IMR-90 (cell line): ENCODE results near the gene PAF1. TPM values are rescaled to one million over a fixed set of nuclear protein-coding genes. Genes with fewer than 3 reads are reported as not detected.

Experiments used
- ATAC-seq: fragments of 200-7000 bp; cut with Tn5 transposase; 2 replicates; pipeline ENCODE4 v1.9.1; 2020; ENCODE audit warnings: low read depth, mild to moderate bottlenecking, moderate library complexity
- BruUV-seq: library from RNA; stranded (reverse); fragments of 400-500 nt; replicated peaks from 2 replicates; lab custom pipeline; 2021; lab: Mats Ljungman, UMichigan
- CTCF ChIA-PET: fragments of 300-600 bp; formaldehyde crosslinking; extraction: SDS; loops from one replicate; lab custom pipeline; 2021; ENCODE audit warnings: antibody characterized with exemption; lab: Yijun Ruan, JAX
- POLR2A ChIA-PET: fragments of 300-600 bp; sonication (Branson Sonifier 250); formaldehyde crosslinking; loops from one replicate; lab custom pipeline; 2022; ENCODE audit warnings: antibody characterized with exemption; ENCODE audit not compliant: unreplicated experiment; lab: Charles Lee
- DNase-seq: peaks from one replicate; pipeline ENCODE4 v3.0.0; 2013
- H2AFZ ChIP-seq: replicated peaks from 2 replicates; pipeline ENCODE3; 2013; ENCODE audit warnings: low read length, mild to moderate bottlenecking; ENCODE audit not compliant: poor library complexity
- H2AK5ac ChIP-seq: 2 replicates; pipeline ENCODE4 v1.6.1; 2013; ENCODE audit warnings: low read depth, low read length, inconsistent platforms
- H2AK9ac ChIP-seq: replicated peaks from 2 replicates; pipeline ENCODE3; 2013; ENCODE audit warnings: mild to moderate bottlenecking, low read depth, low read length, moderate library complexity; ENCODE audit not compliant: poor library complexity
- H2BK120ac ChIP-seq: 2 replicates; pipeline ENCODE4 v1.6.1; 2013; ENCODE audit warnings: low read depth, low read length, inconsistent platforms
- H2BK15ac ChIP-seq: 3 replicates; pipeline ENCODE4 v1.6.1; 2013; ENCODE audit warnings: low read depth, low read length, inconsistent platforms
- H2BK20ac ChIP-seq: 2 replicates; pipeline ENCODE4 v1.6.1; 2013; ENCODE audit warnings: low read depth, mild to moderate bottlenecking, inconsistent platforms, low read length, moderate library complexity
- H2BK5ac ChIP-seq: 2 replicates; pipeline ENCODE4 v1.6.1; 2013; ENCODE audit warnings: mild to moderate bottlenecking, low read depth, low read length, inconsistent platforms; ENCODE audit not compliant: poor library complexity, severe bottlenecking
- H3K14ac ChIP-seq: replicated peaks from 2 replicates; pipeline ENCODE4 v1.6.1; 2013; ENCODE audit warnings: low read depth, low read length, inconsistent platforms
- H3K18ac ChIP-seq: 2 replicates; pipeline ENCODE4 v1.6.1; 2013; ENCODE audit warnings: low read depth, low read length, control low read depth
- H3K23ac ChIP-seq: 2 replicates; pipeline ENCODE4 v1.6.1; 2013; ENCODE audit warnings: low read depth, low read length, inconsistent platforms
- H3K27ac ChIP-seq: 2 replicates; pipeline ENCODE4 v1.5.1; 2013; ENCODE audit warnings: mild to moderate bottlenecking, control low read depth, low read length; ENCODE audit not compliant: insufficient read depth
- H3K27me3 ChIP-seq: 2 replicates; pipeline ENCODE4 v1.6.1; 2013; ENCODE audit warnings: low read length; ENCODE audit not compliant: control insufficient read depth, insufficient read depth
- H3K36me3 ChIP-seq: 2 replicates; pipeline ENCODE4 v1.6.1; 2013; ENCODE audit warnings: low read length, mixed read lengths; ENCODE audit not compliant: control insufficient read depth, insufficient read depth
- H3K4ac ChIP-seq: 2 replicates; pipeline ENCODE4 v1.6.1; 2013; ENCODE audit warnings: low read depth, low read length, inconsistent platforms
- H3K4me1 ChIP-seq: 2 replicates; pipeline ENCODE4 v1.6.1; 2013; ENCODE audit warnings: low read length, mixed read lengths; ENCODE audit not compliant: control insufficient read depth, insufficient read depth
- H3K4me2 ChIP-seq: 2 replicates; pipeline ENCODE4 v1.6.1; 2013; ENCODE audit warnings: low read depth, mild to moderate bottlenecking, control low read depth, low read length, moderate library complexity
- H3K4me3 ChIP-seq: 2 replicates; pipeline ENCODE4 v1.5.1; 2013; ENCODE audit warnings: low read depth, mild to moderate bottlenecking, control low read depth, low read length, moderate library complexity; ENCODE audit not compliant: insufficient read depth
- H3K56ac ChIP-seq: 2 replicates; pipeline ENCODE4 v1.6.1; 2013; ENCODE audit warnings: low read length, inconsistent platforms; ENCODE audit not compliant: insufficient read depth; ENCODE audit errors: extremely low read depth
- H3K79me1 ChIP-seq, 2 experiments: 2 replicates each; pipeline ENCODE4 v1.6.1; 2013; ENCODE audit warnings: low read length in 2 of 2, inconsistent platforms in 1 of 2, low read depth in 1 of 2
- H3K9ac ChIP-seq: 2 replicates; pipeline ENCODE4 v1.6.1; 2013; ENCODE audit warnings: low read depth, low read length, control low read depth
- H3K9me1 ChIP-seq: 2 replicates; pipeline ENCODE4 v1.6.1; 2013; ENCODE audit warnings: low read length, inconsistent platforms; ENCODE audit not compliant: insufficient read depth
- H3K9me3 ChIP-seq: 2 replicates; pipeline ENCODE4 v1.6.1; 2013; ENCODE audit warnings: low read length; ENCODE audit not compliant: control insufficient read depth, insufficient read depth
- H4K20me1 ChIP-seq: 2 replicates; pipeline ENCODE4 v1.6.1; 2013; ENCODE audit warnings: low read length, inconsistent platforms; ENCODE audit not compliant: insufficient read depth
- H4K5ac ChIP-seq: 2 replicates; pipeline ENCODE4 v1.6.1; 2013; ENCODE audit warnings: mild to moderate bottlenecking, low read depth, low read length, control low read depth
- H4K8ac ChIP-seq, 2 experiments: 2 replicates each; pipeline ENCODE4 v1.6.1; 2013; ENCODE audit warnings: low read depth in 2 of 2, low read length in 2 of 2, control low read depth in 1 of 2, inconsistent platforms in 1 of 2
- H4K91ac ChIP-seq: 2 replicates; pipeline ENCODE4 v1.6.1; 2013; ENCODE audit warnings: low read depth, low read length, inconsistent platforms; ENCODE audit not compliant: insufficient read depth
- MAFK ChIP-seq: IDR thresholded peaks from 2 replicates; pipeline ENCODE4 v1.6.1; 2012; ENCODE audit warnings: low read depth, low read length, improper control_type of control experiment
- MAZ ChIP-seq: IDR thresholded peaks from 2 replicates; pipeline ENCODE4 v1.6.1; 2012; ENCODE audit warnings: low read depth, mild to moderate bottlenecking, low read length, improper control_type of control experiment, moderate library complexity, borderline replicate concordance
- MXI1 ChIP-seq: IDR thresholded peaks from 2 replicates; pipeline ENCODE4 v1.6.1; 2012; ENCODE audit warnings: low read depth, mild to moderate bottlenecking, low read length, moderate library complexity, borderline replicate concordance
- NFE2L2 ChIP-seq: fragments of 150-350 bp; IDR thresholded peaks from 2 replicates; pipeline ENCODE4 v1.6.1; 2016; ENCODE audit warnings: low read depth, mild to moderate bottlenecking, low read length
- POLR2A ChIP-seq: IDR thresholded peaks from 2 replicates; pipeline ENCODE4 v1.6.1; 2012; ENCODE audit warnings: mild to moderate bottlenecking, low read depth, low read length
- RAD21 ChIP-seq: IDR thresholded peaks from 2 replicates; pipeline ENCODE4 v1.6.1; 2012; ENCODE audit warnings: low read length, improper control_type of control experiment
- WGBS, 2 experiments: methylation state at CpG; one replicate each; pipeline versions ENCODE4 v1.1.5 to v1.1.7; 2013; ENCODE audit warnings: missing lambda C conversion rate in 2 of 2; ENCODE audit not compliant: insufficient read length in 1 of 2; ENCODE audit errors: extremely low coverage in 2 of 2; 5-methylcytosine and 5-hydroxymethylcytosine counted together
- dilution Hi-C: fragments of 300-500 bp; cut with HindIII; formaldehyde crosslinking; loops from one replicate; pipeline ENCODE4 v1.14.3; 2018; ENCODE audit warnings: low sequenced_read_pairs; ENCODE audit not compliant: unreplicated experiment
- in situ Hi-C: fragments of 300-500 bp; cut with MboI; formaldehyde crosslinking; loops from 3 replicates; pipeline ENCODE4 v1.14.3; 2019; ENCODE audit warnings: low sequenced_read_pairs, inconsistent platforms, mixed read lengths
- intact Hi-C: fragments of 100-400 bp; cut with micrococcal nuclease; formaldehyde crosslinking; loops from 2 replicates; pipeline ENCODE4 v1.10.0; 2022
- polyA plus RNA-seq, 3 experiments: library from polyadenylated mRNA; depleted of rRNA; stranded (reverse); fragments of >200 nt; gene quantifications; 2 replicates each; pipeline ENCODE4 v1.2.3, GENCODE V29; 2012; ENCODE audit warnings: low replicate concordance in 1 of 3
- total RNA-seq: library from RNA; depleted of rRNA; stranded (reverse); fragments of >200 nt; gene quantifications from 2 replicates; pipeline ENCODE4 v1.2.3, GENCODE V29; 2012
- TF ChIP-seq, protein P1 (sequence below): fragments of 150-350 bp; IDR thresholded peaks from 2 replicates; pipeline ENCODE4 v1.6.1; 2017; ENCODE audit warnings: mild to moderate bottlenecking, antibody characterized with exemption, low read length, low read depth

Gene PAF1
- total and polyA plus RNA-seq, 2 of the 4 experiments (the other 2 are of a cell fraction), result 45.7 to 54.3 TPM

DNA sequence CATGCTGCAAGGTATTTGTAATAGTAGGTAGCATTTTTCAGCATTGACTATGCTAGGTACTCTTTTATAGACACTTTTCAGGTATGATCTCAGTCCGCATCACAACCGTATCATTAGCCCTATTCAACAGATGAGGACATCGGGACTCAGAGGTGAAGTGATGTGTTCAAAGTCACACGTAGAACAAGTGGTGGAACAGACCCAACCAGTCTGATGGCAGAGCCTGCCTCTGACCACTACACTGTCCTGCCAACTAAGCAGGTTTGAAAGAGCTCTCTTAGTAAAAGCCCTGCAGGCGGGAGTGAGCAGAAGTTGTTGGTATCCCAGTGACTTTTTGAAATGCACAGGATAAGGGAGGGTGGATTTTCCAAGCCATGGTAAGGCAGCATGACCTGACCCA lies 20.2 kb downstream of the PAF1 start:
- Histone ChIP-seq H4K91ac (no peak overlapping the region), H3K9me3 (no peaks in the 10 kb centered on the region), H2AK9ac (no peak overlapping the region), H3K18ac (no peak overlapping the region), H4K20me1 (peaks cover 9% of the 10 kb centered on the region), H3K4me2 (no peak overlapping the region), H3K27me3 (no peaks in the 10 kb centered on the region), H2AK5ac (no peak overlapping the region), H3K4ac (no peak overlapping the region; the same call in 1 of the 2 replicates), H3K4me3 (no peak overlapping the region), H2BK120ac (no peak overlapping the region), H3K4me1 (peaks cover 14% of the 10 kb centered on the region), H2BK15ac (no peak overlapping the region), H3K56ac (no peak overlapping the region), H2BK20ac (no peak overlapping the region), H3K9ac (no peak overlapping the region), H3K36me3 (peaks cover 47% of the 10 kb centered on the region), H3K79me1 (peaks cover 35 to 60% of the 10 kb centered on the region in 2 experiments), H3K23ac (no peak overlapping the region), H2BK5ac (no peak overlapping the region), H4K8ac (no peak overlapping the region), H3K9me1 (peaks cover 18% of the 10 kb centered on the region), H3K14ac (no peak overlapping the region), H3K27ac (no peak overlapping the region), H2AFZ (no peak overlapping the region), H4K5ac (no peak overlapping the region)
- BruUV-seq, result no TSS peak
- CTCF ChIA-PET, result no interaction called here
- dilution Hi-C loops, result no loop called here
- POLR2A ChIA-PET, result no interaction called here
- no peak for ATAC-seq
- DNase-seq, result no peak
- in situ Hi-C loops, result no loop called here
- intact Hi-C loops, result no loop called here
- 90% methylated on average over 2 of the region's 5 CpGs; no CpG with 5 or more reads in 1 of the 2 experiments for WGBS, 2 experiments
- TF ChIP-seq NFE2L2 (no peak), MXI1 (no peak), RAD21 (no peak), MAFK (no peak), MAZ (no peak), POLR2A (no peak)
- TF ChIP-seq, protein P1, sequence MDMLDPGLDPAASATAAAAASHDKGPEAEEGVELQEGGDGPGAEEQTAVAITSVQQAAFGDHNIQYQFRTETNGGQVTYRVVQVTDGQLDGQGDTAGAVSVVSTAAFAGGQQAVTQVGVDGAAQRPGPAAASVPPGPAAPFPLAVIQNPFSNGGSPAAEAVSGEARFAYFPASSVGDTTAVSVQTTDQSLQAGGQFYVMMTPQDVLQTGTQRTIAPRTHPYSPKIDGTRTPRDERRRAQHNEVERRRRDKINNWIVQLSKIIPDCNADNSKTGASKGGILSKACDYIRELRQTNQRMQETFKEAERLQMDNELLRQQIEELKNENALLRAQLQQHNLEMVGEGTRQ, result no peak
